HG02610 (cell line): Measurements from ENCODE around the gene CERS6.

Experiments
- ATAC-seq: cut with Tn5 transposase; IDR thresholded peaks from one replicate; pipeline ENCODE4 v1.9.1; 2021; ENCODE audit warnings: mild to moderate bottlenecking, moderate library complexity; ENCODE audit not compliant: unreplicated experiment

The CERS6 gene

DNA sequence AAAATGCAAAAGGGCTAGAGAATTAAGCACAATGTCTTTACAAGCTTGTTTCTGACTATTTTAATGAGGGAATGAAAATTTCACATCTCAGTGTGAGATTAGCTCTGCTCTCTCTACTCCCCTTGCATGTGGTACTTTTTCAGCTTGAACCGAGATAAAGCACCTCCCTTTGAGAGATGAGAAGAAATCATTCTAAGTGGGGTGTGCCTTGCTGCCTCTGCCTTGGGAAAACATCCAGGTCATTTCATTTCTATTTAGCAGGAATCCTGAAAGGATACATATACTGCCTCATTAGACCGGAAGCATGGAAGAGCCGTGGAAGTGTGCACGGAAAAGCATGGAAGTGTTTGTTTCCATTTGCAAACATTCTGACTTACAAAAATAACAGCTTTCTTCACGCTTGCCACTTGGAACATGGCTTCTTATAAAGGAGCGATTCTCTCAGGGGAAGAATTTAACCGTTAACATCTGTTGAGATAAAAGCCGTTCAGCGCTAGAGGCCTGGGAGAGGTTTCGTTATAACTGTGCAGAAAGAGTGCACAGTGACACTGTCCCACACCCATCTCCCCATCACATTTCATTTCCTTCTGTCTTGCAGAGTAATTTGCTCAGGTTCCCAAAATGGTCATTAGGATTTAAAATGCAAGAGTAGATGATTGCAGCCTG lies 363.1 kb downstream of the CERS6 start:
- no peak for ATAC-seq

DNA sequence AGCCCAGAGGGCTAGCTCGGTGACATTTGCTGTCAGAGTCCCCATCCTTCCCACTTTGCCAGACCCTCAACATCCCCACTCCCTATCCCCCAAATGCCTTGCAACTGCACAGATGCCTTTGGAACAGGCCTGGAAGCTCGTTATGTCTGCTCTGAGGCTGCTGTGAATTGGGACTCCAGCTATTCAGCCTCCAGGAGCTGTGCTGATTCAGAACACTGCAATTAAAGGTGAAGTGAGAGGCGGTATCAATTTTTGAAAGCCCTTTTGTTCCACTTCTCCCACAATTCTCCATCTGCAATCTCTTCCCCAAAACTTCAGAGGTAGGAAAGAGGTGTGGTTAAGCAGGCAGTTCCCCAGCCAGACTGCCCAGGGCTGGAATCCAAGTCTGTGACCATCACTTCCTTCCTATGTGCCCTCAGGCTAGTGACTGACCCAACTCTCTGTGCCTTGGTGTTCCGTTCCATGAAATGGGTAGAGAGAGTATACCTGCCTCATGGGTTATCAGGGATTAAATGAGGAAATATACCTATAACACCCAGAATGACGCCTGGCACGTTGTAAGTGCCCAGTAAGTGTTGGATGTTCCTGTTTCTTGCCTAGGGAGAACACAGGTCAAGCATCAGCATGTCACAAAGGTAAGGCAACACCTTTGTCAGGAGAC lies 363.9 kb downstream of the CERS6 start:
- ATAC-seq = no peak

DNA sequence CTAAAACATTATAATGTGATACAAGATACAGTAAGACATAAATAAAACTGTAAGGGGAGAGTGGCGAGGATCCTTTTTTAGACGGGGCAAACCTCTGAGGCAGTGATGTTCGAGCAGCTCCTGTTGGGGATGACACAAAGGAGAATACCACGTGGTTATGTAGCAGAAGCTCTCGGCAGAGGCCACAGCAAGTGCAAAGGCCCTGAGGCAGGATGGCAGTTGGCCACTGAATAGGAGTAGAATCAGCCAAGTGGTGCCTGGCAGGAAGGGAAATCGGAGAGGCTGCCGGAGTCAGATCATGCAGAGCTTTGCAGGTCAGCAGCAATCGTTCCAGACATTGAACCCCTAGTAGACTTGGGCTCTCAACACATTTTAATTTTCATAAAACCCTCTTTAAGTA lies 365.5 kb downstream of the CERS6 start:
- ATAC-seq = no peak

DNA sequence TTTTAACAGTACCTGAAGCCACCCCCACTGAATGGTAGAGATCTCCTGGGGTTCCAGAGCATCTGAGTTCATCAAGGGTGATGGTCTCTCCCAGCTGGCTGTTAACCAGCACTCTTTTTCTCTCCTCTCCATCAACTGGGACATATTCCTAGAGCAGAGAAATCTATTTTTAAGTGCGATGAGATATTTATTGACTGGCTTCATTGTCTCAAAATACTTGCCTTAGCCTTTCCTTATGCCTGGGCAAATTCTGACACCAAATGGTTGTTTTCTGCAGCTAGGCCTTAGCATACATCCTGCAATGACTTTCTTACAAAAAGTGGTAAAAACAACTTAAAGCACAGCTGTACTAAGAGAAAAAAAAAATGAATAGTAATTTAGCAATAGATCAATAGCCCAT lies 365.9 kb downstream of the CERS6 start:
- no peak for ATAC-seq
